ENCODE results near the gene SH3TC1. TPM values are rescaled to one million over a fixed set of nuclear protein-coding genes. Genes with fewer than 3 reads are reported as not detected.
A peak's percentile ranks its signal among the peaks of the same experiment; 100 is the strongest.

Gene SH3TC1
- total and polyA plus RNA-seq, 2 of the 13 experiments (the other 11 are each of a cell fraction or from before 2014, with no cell fraction given), result 14.9 to 21.8 TPM

DNA sequence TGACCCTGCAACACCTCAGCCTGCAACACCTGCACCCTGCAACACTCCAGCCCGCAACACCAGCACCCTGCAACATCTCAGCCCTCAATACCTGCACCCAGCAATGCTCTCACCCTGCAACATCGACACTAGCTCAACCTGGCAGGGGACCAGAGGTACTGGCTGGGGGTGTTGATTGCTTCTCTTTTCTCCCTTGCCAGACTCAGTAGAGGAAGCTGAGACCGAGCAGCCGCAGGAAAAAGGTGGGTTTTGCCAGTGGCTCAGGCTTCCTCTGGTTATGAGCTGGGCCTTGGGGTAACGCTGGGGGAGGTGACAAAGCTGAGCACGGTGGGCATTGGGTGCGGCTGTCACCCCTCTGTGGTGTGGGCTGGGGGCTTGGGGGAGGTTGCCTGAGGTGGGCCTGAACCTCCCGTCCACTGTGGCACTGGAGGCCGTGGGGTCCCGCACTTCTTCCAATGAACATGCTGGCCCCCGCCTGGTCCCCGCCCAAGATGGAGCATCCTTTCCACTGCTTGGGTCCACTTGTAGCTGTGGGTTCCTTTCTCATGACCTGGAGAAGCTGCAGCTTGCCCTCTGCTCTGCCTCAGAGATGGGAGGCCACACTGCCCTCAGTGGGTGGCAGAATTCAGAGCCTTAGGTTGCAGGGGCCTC lies 26.0 kb downstream of the SH3TC1 start (continued):
- TF ChIP-seq, protein P1, sequence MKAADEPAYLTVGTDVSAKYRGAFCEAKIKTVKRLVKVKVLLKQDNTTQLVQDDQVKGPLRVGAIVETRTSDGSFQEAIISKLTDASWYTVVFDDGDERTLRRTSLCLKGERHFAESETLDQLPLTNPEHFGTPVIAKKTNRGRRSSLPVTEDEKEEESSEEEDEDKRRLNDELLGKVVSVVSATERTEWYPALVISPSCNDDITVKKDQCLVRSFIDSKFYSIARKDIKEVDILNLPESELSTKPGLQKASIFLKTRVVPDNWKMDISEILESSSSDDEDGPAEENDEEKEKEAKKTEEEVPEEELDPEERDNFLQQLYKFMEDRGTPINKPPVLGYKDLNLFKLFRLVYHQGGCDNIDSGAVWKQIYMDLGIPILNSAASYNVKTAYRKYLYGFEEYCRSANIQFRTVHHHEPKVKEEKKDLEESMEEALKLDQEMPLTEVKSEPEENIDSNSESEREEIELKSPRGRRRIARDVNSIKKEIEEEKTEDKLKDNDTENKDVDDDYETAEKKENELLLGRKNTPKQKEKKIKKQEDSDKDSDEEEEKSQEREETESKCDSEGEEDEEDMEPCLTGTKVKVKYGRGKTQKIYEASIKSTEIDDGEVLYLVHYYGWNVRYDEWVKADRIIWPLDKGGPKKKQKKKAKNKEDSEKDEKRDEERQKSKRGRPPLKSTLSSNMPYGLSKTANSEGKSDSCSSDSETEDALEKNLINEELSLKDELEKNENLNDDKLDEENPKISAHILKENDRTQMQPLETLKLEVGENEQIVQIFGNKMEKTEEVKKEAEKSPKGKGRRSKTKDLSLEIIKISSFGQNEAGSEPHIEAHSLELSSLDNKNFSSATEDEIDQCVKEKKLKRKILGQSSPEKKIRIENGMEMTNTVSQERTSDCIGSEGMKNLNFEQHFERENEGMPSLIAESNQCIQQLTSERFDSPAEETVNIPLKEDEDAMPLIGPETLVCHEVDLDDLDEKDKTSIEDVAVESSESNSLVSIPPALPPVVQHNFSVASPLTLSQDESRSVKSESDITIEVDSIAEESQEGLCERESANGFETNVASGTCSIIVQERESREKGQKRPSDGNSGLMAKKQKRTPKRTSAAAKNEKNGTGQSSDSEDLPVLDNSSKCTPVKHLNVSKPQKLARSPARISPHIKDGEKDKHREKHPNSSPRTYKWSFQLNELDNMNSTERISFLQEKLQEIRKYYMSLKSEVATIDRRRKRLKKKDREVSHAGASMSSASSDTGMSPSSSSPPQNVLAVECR (CRISPR knock-in tag; IDR thresholded peaks at IDR 0.05; ENCODE audit: borderline replicate concordance), result no peak
- TF ChIP-seq ZBTB38 (CRISPR knock-in tag; IDR thresholded peaks at IDR 0.05) (0 out of 2 replicates have a peak, but pooled peaks have one; percentile 18), ZNF761 (CRISPR knock-in tag; conservative IDR thresholded peaks at IDR 0.05) (no peak), MAZ (IDR thresholded peaks at IDR 0.05; ENCODE audit: borderline replicate concordance, low read depth, low read length) (no peak), MAZ (CRISPR knock-in tag; IDR thresholded peaks at IDR 0.05; ENCODE audit: low read depth) (0 out of 2 replicates have a peak, but pooled peaks have one; percentile 37), ZSCAN21 (CRISPR knock-in tag; IDR thresholded peaks at IDR 0.05; ENCODE audit: borderline replicate concordance) (0 out of 2 replicates have a peak, but pooled peaks have one; percentile 37), TRIM24 (CRISPR knock-in tag; IDR thresholded peaks at IDR 0.05) (no peak), ZNF30 (CRISPR knock-in tag; IDR thresholded peaks at IDR 0.05) (no peak), AGO2 (optimal IDR thresholded peaks at IDR 0.05; ENCODE audit: low read depth, low read length) (peak; percentile 37), TEAD2 (CRISPR knock-in tag; IDR thresholded peaks at IDR 0.05) (no peak), SRSF1 (optimal IDR thresholded peaks at IDR 0.05; ENCODE audit: low read depth, low read length) (peak; percentile 16), ZSCAN25 (CRISPR knock-in tag; IDR thresholded peaks at IDR 0.05) (no peak), ZBTB20 (CRISPR knock-in tag; IDR thresholded peaks at IDR 0.05; ENCODE audit: borderline replicate concordance, low read depth) (no peak)
- TF ChIP-seq, protein P2, sequence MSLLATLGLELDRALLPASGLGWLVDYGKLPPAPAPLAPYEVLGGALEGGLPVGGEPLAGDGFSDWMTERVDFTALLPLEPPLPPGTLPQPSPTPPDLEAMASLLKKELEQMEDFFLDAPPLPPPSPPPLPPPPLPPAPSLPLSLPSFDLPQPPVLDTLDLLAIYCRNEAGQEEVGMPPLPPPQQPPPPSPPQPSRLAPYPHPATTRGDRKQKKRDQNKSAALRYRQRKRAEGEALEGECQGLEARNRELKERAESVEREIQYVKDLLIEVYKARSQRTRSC (CRISPR knock-in tag; IDR thresholded peaks at IDR 0.05; ENCODE audit: low read depth), result no peak
- TF ChIP-seq, protein P3, sequence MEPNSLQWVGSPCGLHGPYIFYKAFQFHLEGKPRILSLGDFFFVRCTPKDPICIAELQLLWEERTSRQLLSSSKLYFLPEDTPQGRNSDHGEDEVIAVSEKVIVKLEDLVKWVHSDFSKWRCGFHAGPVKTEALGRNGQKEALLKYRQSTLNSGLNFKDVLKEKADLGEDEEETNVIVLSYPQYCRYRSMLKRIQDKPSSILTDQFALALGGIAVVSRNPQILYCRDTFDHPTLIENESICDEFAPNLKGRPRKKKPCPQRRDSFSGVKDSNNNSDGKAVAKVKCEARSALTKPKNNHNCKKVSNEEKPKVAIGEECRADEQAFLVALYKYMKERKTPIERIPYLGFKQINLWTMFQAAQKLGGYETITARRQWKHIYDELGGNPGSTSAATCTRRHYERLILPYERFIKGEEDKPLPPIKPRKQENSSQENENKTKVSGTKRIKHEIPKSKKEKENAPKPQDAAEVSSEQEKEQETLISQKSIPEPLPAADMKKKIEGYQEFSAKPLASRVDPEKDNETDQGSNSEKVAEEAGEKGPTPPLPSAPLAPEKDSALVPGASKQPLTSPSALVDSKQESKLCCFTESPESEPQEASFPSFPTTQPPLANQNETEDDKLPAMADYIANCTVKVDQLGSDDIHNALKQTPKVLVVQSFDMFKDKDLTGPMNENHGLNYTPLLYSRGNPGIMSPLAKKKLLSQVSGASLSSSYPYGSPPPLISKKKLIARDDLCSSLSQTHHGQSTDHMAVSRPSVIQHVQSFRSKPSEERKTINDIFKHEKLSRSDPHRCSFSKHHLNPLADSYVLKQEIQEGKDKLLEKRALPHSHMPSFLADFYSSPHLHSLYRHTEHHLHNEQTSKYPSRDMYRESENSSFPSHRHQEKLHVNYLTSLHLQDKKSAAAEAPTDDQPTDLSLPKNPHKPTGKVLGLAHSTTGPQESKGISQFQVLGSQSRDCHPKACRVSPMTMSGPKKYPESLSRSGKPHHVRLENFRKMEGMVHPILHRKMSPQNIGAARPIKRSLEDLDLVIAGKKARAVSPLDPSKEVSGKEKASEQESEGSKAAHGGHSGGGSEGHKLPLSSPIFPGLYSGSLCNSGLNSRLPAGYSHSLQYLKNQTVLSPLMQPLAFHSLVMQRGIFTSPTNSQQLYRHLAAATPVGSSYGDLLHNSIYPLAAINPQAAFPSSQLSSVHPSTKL (CRISPR knock-in tag; IDR thresholded peaks at IDR 0.05), result no peak

Data from HepG2 (cell line).